ENCODE data around the gene RGS7BP. TPM values are rescaled to one million over a fixed set of nuclear protein-coding genes. Genes with fewer than 3 reads are reported as not detected.

Gene RGS7BP
- total and polyA plus RNA-seq, 2 of the 13 experiments (the other 11 are each of a cell fraction or from before 2014, with no cell fraction given), result not detected

DNA sequence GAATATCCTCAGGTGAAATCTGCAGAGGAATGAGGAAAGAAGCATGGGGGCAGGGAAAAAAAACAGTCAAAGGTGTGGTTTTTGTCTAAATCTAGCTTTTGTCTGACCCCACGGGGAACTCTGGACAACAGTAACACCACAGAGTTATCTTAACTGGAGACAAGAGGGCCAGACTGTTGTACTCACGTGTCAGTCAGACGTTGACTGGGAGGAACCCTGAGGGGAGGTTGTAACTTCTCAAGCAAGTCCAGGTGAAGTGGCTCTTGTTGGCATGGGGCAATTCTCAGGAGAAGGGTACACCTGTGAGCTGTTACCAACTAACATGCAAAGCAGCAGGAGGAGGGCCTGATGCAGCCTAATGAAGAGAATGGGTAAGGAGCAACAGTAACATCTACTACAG, 140.4 kb downstream of the RGS7BP start:
- H3K4me2 ChIP-seq (ENCODE audit: low read depth, low read length), result no peak overlapping the region
- H3K79me2 ChIP-seq (ENCODE audit: insufficient read depth, low read length), result no peaks in the 10 kb centered on the region
- ChIA-PET POLR2A (no interaction called here), CTCF (ENCODE audit: low intra/inter-chr PET ratio, low total read pairs) (no interaction called here)
- H3K9ac ChIP-seq (ENCODE audit: insufficient read depth, low read depth, low read length), result no peak overlapping the region
- H4K20me1 ChIP-seq (ENCODE audit: insufficient read depth, low read length), result no peaks in the 10 kb centered on the region
- in situ Hi-C loops (cut with HindIII; ENCODE audit: extremely low pct_ligation_motif_present, low pct_unique_long_range_greater_than_20kb) (loop anchor here (25.0 kb wide), 1 partner anchor 841 kb away; the partner anchor contains the start of gene ADAMTS6), intact Hi-C loops (cut with micrococcal nuclease; ENCODE audit: unreplicated experiment) (no loop called here)
- no peak for DNase-seq (ENCODE audit: low spot score)
- no peaks in the 10 kb centered on the region for H3K9me3 ChIP-seq (ENCODE audit: low read length)
- no peak for FAIRE-seq
- H3K4me1 ChIP-seq (ENCODE audit: insufficient read depth, low read length), result no peaks in the 10 kb centered on the region
- WGBS (ENCODE audit: low lambda C conversion rate), result 20% methylated on average over 2 of the region's 3 CpGs
- H3K4me3 ChIP-seq (replicated peaks in 1 of 3; ENCODE audit: insufficient read depth in 1 of 3, low read depth in 2 of 3, low read length in 3 of 3), result no peak overlapping the region
- no peak overlapping the region for H3K27ac ChIP-seq (ENCODE audit: extremely low read length, insufficient read depth, low read length)
- ATAC-seq, result no peak
- H2AFZ ChIP-seq (ENCODE audit: low read length), result no peak overlapping the region
- H3K27me3 ChIP-seq (ENCODE audit: control insufficient read depth in 1 of 2, insufficient read depth in 2 of 2, low read length in 2 of 2), result no peaks in the 10 kb centered on the region
- H3K36me3 ChIP-seq (replicated peaks in 1 of 2; ENCODE audit: control insufficient read depth in 1 of 2, insufficient read depth in 2 of 2, low read length in 2 of 2), result no peaks in the 10 kb centered on the region
- BruUV-seq (replicated peaks), result no TSS peak
- TF ChIP-seq ZNF225 (CRISPR knock-in tag; IDR thresholded peaks at IDR 0.05) (no peak), SKI (IDR thresholded peaks at IDR 0.05; ENCODE audit: partially characterized antibody) (no peak), MXI1 (IDR thresholded peaks at IDR 0.05; ENCODE audit: borderline replicate concordance, low read depth, low read length) (no peak), TCF7L2 (IDR thresholded peaks at IDR 0.05; ENCODE audit: low read depth, low read length) (no peak), ATF7 (IDR thresholded peaks at IDR 0.05) (no peak), ATF7 (CRISPR knock-in tag; IDR thresholded peaks at IDR 0.05) (no peak)
- TF ChIP-seq, protein P1, sequence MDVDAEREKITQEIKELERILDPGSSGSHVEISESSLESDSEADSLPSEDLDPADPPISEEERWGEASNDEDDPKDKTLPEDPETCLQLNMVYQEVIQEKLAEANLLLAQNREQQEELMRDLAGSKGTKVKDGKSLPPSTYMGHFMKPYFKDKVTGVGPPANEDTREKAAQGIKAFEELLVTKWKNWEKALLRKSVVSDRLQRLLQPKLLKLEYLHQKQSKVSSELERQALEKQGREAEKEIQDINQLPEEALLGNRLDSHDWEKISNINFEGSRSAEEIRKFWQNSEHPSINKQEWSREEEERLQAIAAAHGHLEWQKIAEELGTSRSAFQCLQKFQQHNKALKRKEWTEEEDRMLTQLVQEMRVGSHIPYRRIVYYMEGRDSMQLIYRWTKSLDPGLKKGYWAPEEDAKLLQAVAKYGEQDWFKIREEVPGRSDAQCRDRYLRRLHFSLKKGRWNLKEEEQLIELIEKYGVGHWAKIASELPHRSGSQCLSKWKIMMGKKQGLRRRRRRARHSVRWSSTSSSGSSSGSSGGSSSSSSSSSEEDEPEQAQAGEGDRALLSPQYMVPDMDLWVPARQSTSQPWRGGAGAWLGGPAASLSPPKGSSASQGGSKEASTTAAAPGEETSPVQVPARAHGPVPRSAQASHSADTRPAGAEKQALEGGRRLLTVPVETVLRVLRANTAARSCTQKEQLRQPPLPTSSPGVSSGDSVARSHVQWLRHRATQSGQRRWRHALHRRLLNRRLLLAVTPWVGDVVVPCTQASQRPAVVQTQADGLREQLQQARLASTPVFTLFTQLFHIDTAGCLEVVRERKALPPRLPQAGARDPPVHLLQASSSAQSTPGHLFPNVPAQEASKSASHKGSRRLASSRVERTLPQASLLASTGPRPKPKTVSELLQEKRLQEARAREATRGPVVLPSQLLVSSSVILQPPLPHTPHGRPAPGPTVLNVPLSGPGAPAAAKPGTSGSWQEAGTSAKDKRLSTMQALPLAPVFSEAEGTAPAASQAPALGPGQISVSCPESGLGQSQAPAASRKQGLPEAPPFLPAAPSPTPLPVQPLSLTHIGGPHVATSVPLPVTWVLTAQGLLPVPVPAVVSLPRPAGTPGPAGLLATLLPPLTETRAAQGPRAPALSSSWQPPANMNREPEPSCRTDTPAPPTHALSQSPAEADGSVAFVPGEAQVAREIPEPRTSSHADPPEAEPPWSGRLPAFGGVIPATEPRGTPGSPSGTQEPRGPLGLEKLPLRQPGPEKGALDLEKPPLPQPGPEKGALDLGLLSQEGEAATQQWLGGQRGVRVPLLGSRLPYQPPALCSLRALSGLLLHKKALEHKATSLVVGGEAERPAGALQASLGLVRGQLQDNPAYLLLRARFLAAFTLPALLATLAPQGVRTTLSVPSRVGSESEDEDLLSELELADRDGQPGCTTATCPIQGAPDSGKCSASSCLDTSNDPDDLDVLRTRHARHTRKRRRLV (CRISPR knock-in tag; IDR thresholded peaks at IDR 0.05), result no peak
- TF ChIP-seq, protein P2, sequence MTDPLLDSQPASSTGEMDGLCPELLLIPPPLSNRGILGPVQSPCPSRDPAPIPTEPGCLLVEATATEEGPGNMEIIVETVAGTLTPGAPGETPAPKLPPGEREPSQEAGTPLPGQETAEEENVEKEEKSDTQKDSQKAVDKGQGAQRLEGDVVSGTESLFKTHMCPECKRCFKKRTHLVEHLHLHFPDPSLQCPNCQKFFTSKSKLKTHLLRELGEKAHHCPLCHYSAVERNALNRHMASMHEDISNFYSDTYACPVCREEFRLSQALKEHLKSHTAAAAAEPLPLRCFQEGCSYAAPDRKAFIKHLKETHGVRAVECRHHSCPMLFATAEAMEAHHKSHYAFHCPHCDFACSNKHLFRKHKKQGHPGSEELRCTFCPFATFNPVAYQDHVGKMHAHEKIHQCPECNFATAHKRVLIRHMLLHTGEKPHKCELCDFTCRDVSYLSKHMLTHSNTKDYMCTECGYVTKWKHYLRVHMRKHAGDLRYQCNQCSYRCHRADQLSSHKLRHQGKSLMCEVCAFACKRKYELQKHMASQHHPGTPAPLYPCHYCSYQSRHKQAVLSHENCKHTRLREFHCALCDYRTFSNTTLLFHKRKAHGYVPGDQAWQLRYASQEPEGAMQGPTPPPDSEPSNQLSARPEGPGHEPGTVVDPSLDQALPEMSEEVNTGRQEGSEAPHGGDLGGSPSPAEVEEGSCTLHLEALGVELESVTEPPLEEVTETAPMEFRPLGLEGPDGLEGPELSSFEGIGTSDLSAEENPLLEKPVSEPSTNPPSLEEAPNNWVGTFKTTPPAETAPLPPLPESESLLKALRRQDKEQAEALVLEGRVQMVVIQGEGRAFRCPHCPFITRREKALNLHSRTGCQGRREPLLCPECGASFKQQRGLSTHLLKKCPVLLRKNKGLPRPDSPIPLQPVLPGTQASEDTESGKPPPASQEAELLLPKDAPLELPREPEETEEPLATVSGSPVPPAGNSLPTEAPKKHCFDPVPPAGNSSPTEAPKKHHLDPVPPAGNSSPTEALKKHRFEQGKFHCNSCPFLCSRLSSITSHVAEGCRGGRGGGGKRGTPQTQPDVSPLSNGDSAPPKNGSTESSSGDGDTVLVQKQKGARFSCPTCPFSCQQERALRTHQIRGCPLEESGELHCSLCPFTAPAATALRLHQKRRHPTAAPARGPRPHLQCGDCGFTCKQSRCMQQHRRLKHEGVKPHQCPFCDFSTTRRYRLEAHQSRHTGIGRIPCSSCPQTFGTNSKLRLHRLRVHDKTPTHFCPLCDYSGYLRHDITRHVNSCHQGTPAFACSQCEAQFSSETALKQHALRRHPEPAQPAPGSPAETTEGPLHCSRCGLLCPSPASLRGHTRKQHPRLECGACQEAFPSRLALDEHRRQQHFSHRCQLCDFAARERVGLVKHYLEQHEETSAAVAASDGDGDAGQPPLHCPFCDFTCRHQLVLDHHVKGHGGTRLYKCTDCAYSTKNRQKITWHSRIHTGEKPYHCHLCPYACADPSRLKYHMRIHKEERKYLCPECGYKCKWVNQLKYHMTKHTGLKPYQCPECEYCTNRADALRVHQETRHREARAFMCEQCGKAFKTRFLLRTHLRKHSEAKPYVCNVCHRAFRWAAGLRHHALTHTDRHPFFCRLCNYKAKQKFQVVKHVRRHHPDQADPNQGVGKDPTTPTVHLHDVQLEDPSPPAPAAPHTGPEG (CRISPR knock-in tag; IDR thresholded peaks at IDR 0.05), result no peak
- TF ChIP-seq, protein P3, sequence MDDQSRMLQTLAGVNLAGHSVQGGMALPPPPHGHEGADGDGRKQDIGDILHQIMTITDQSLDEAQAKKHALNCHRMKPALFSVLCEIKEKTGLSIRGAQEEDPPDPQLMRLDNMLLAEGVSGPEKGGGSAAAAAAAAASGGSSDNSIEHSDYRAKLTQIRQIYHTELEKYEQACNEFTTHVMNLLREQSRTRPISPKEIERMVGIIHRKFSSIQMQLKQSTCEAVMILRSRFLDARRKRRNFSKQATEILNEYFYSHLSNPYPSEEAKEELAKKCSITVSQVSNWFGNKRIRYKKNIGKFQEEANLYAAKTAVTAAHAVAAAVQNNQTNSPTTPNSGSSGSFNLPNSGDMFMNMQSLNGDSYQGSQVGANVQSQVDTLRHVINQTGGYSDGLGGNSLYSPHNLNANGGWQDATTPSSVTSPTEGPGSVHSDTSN (CRISPR knock-in tag; IDR thresholded peaks at IDR 0.05; ENCODE audit: borderline replicate concordance), result no peak
- TF ChIP-seq, protein P4, sequence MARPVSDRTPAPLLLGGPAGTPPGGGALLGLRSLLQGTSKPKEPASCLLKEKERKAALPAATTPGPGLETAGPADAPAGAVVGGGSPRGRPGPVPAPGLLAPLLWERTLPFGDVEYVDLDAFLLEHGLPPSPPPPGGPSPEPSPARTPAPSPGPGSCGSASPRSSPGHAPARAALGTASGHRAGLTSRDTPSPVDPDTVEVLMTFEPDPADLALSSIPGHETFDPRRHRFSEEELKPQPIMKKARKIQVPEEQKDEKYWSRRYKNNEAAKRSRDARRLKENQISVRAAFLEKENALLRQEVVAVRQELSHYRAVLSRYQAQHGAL (CRISPR knock-in tag; IDR thresholded peaks at IDR 0.05; ENCODE audit: not compliant biosample characterization), result no peak
- TF ChIP-seq, protein P5, sequence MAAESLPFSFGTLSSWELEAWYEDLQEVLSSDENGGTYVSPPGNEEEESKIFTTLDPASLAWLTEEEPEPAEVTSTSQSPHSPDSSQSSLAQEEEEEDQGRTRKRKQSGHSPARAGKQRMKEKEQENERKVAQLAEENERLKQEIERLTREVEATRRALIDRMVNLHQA (CRISPR knock-in tag; IDR thresholded peaks at IDR 0.05), result no peak
